ENCODE data around the gene SMARCB1.

SMARCB1 gene

GRCh38 chr22:23787910-23788309 is 1.1 kb downstream of the SMARCB1 start:
- Histone ChIP-seq H3K4me1 (ENCODE audit: low read length) (peaks cover 18% of the 10 kb centered on the region; the same call in 1 of the 2 replicates), H3K9me3 (replicated peaks; ENCODE audit: insufficient read depth, low read length) (no peaks in the 10 kb centered on the region), H3K27ac (ENCODE audit: low read length) (peak overlapping the region; percentile 95; the same call in 1 of the 2 replicates), H2AFZ (ENCODE audit: low read length) (0 out of 2 replicates have a peak overlapping the region, but pooled peaks have one; percentile 65), H4K20me1 (ENCODE audit: insufficient read depth, low read length) (no peaks in the 10 kb centered on the region), H3K36me3 (replicated peaks; ENCODE audit: insufficient read depth, low read length) (no peaks in the 10 kb centered on the region), H3K79me2 (ENCODE audit: low read length) (peaks cover 56% of the 10 kb centered on the region), H3K4me3 (ENCODE audit: low read length) (peak overlapping the region; percentile 77), H3K9me2 (replicated peaks; ENCODE audit: insufficient read depth, low read length) (no peaks in the 10 kb centered on the region), H3K9ac (ENCODE audit: low read length) (peak overlapping the region; percentile 99; the same call in 1 of the 2 replicates), H3K4me2 (ENCODE audit: low read depth, low read length) (peak overlapping the region; percentile 100), H3K27me3 (replicated peaks; ENCODE audit: insufficient read depth, low read length) (no peaks in the 10 kb centered on the region), H3F3A (ENCODE audit: insufficient read depth, low read length) (peaks cover 15% of the 10 kb centered on the region)
- no peak for DNase-seq
- TF ChIP-seq EZH2phosphoT487 (IDR thresholded peaks at IDR 0.05; ENCODE audit: low read length) (no peak), EZH2 (optimal IDR thresholded peaks at IDR 0.05; ENCODE audit: low read depth, low read length) (no peak), CTCF (IDR thresholded peaks at IDR 0.05; ENCODE audit: low read length) (no peak)

- no peak overlapping the region for H3K27ac ChIP-seq (ENCODE audit: low read length)
- no peak overlapping the region for H3K4me3 ChIP-seq (ENCODE audit: low read length)
- H3F3A ChIP-seq (ENCODE audit: insufficient read depth, low read length): peaks cover 15% of the 10 kb centered on the region
- no peaks in the 10 kb centered on the region for H3K9me3 ChIP-seq (replicated peaks; ENCODE audit: insufficient read depth, low read length)
- peaks cover 18% of the 10 kb centered on the region; the same call in 1 of the 2 replicates for H3K4me1 ChIP-seq (ENCODE audit: low read length)
- H3K4me2 ChIP-seq (ENCODE audit: low read depth, low read length): no peak overlapping the region
- H2AFZ ChIP-seq (ENCODE audit: low read length): no peak overlapping the region
- H3K27me3 ChIP-seq (replicated peaks; ENCODE audit: insufficient read depth, low read length): no peaks in the 10 kb centered on the region
- H4K20me1 ChIP-seq (ENCODE audit: insufficient read depth, low read length): no peaks in the 10 kb centered on the region
- TF ChIP-seq EZH2 (optimal IDR thresholded peaks at IDR 0.05; ENCODE audit: low read depth, low read length) (no peak), EZH2phosphoT487 (IDR thresholded peaks at IDR 0.05; ENCODE audit: low read length) (no peak), CTCF (IDR thresholded peaks at IDR 0.05; ENCODE audit: low read length) (no peak)
- peaks cover 62% of the 10 kb centered on the region for H3K79me2 ChIP-seq (ENCODE audit: low read length)
- peaks cover 6% of the 10 kb centered on the region; the same call in 1 of the 2 replicates for H3K36me3 ChIP-seq (replicated peaks; ENCODE audit: insufficient read depth, low read length)
- no peaks in the 10 kb centered on the region for H3K9me2 ChIP-seq (replicated peaks; ENCODE audit: insufficient read depth, low read length)
- no peak for DNase-seq
- H3K9ac ChIP-seq (ENCODE audit: low read length): no peak overlapping the region
These were observed 2.4 kb downstream of the SMARCB1 start for GRCh38 chr22:23789121-23789520.

GRCh38 chr22:23789638-23790037 is 2.9 kb downstream of the SMARCB1 start:
- no peak overlapping the region for H3K9ac ChIP-seq (ENCODE audit: low read length)
- H2AFZ ChIP-seq (ENCODE audit: low read length): no peak overlapping the region
- peaks cover 8% of the 10 kb centered on the region; the same call in 1 of the 2 replicates for H3K36me3 ChIP-seq (replicated peaks; ENCODE audit: insufficient read depth, low read length)
- no peaks in the 10 kb centered on the region for H3K9me2 ChIP-seq (replicated peaks; ENCODE audit: insufficient read depth, low read length)
- peaks cover 18% of the 10 kb centered on the region; the same call in 1 of the 2 replicates for H3K4me1 ChIP-seq (ENCODE audit: low read length)
- H3K27ac ChIP-seq (ENCODE audit: low read length): no peak overlapping the region
- H3K9me3 ChIP-seq (replicated peaks; ENCODE audit: insufficient read depth, low read length): no peaks in the 10 kb centered on the region
- no peak for TF ChIP-seq EZH2phosphoT487 (IDR thresholded peaks at IDR 0.05; ENCODE audit: low read length)
- no peak for TF ChIP-seq CTCF (IDR thresholded peaks at IDR 0.05; ENCODE audit: low read length)
- TF ChIP-seq EZH2 (optimal IDR thresholded peaks at IDR 0.05; ENCODE audit: low read depth, low read length): no peak
- peaks cover 15% of the 10 kb centered on the region for H3F3A ChIP-seq (ENCODE audit: insufficient read depth, low read length)
- no peak overlapping the region for H3K4me2 ChIP-seq (ENCODE audit: low read depth, low read length)
- H3K79me2 ChIP-seq (ENCODE audit: low read length): peaks cover 62% of the 10 kb centered on the region
- no peak for DNase-seq
- H3K4me3 ChIP-seq (ENCODE audit: low read length): no peak overlapping the region
- H3K27me3 ChIP-seq (replicated peaks; ENCODE audit: insufficient read depth, low read length): no peaks in the 10 kb centered on the region
- no peaks in the 10 kb centered on the region for H4K20me1 ChIP-seq (ENCODE audit: insufficient read depth, low read length)
